ENCODE data around the gene RPS27A. TPM values are rescaled to one million over a fixed set of nuclear protein-coding genes. Genes with fewer than 3 reads are reported as not detected.

RPS27A gene
- total RNA-seq, 2 experiments from 2014 or later, result 1,457 to 1,492 TPM

GRCh38 chr2:55231546-55232083, 873 bp upstream of the RPS27A start:
- DNase-seq (no peak), ATAC-seq (peak; percentile 6)
- POLR2A ChIA-PET, result interaction anchor here (0.6 kb wide), 1 partner anchor 23 kb away, joined by 3 read pairs; no protein-coding TSS in a partner anchor
- Mint-ChIP-seq H3K36me3 (ENCODE audit: low read depth) (peaks cover 59% of the 10 kb centered on the region), H3K27me3 (no peaks in the 10 kb centered on the region), H3K9me3 (no peaks in the 10 kb centered on the region), H3K4me3 (peak overlapping the region; percentile 90), H3K4me1 (ENCODE audit: low read depth) (peaks cover 54% of the 10 kb centered on the region), H3K27ac (peak overlapping the region; percentile 96)
- TF ChIP-seq, protein P1, sequence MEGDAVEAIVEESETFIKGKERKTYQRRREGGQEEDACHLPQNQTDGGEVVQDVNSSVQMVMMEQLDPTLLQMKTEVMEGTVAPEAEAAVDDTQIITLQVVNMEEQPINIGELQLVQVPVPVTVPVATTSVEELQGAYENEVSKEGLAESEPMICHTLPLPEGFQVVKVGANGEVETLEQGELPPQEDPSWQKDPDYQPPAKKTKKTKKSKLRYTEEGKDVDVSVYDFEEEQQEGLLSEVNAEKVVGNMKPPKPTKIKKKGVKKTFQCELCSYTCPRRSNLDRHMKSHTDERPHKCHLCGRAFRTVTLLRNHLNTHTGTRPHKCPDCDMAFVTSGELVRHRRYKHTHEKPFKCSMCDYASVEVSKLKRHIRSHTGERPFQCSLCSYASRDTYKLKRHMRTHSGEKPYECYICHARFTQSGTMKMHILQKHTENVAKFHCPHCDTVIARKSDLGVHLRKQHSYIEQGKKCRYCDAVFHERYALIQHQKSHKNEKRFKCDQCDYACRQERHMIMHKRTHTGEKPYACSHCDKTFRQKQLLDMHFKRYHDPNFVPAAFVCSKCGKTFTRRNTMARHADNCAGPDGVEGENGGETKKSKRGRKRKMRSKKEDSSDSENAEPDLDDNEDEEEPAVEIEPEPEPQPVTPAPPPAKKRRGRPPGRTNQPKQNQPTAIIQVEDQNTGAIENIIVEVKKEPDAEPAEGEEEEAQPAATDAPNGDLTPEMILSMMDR (IDR thresholded peaks at IDR 0.05), result no peak
- CTCF ChIA-PET, result no interaction called here
- intact Hi-C loops (cut with micrococcal nuclease), result no loop called here

DNA sequence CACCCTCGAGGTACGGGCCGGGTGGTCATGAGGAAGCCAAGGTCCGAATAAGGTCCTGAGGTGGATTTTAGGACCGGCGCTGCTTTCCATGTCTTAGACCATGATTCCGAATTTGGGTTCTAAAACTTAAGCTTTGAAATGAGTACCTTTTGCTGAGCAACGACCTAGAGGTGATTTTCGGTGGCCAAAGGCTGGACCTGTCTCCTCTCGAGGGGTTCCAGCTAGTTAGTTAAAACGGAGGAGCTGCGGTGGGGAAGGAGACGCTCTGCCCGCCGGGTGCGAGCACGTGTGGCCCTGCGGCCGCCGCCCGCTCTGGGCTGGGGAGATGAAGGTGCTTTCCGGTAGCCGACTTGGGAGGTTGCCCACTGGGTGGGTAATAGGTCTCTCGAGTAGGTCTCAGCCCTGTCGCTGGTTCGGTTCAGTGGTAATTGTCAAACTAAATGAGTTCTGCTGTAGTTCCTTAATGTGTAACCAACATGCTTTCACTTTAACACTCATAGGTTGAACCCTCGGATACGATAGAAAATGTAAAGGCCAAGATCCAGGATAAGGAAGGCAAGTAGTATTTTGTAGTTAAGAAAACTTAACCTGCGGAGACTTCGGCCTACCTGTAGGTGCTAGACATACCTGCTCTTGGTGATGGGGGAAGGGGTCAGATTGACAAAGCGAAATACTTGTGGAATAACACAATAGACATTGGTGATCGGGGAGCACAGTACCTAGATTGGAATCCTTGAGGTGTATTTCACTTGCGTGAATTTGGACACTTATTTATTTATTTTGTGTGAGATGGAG, 572 bp downstream of the RPS27A start:
- H3K4me1 Mint-ChIP-seq (ENCODE audit: low read depth), result peaks cover 50% of the 10 kb centered on the region
- ChIA-PET CTCF (interaction anchor here (0.6 kb wide), 1 partner anchor 64 kb away, joined by 3 read pairs; no protein-coding TSS in a partner anchor), POLR2A (interaction anchor here (0.6 to 1.4 kb wide), 10 partner anchors 9 to 384 kb away, joined by 3 to 13 read pairs (median 4); partner anchors contain the start of gene CCDC88A)
- ATAC-seq (peak; percentile 14), DNase-seq (peak; percentile 55)
- H3K27me3 Mint-ChIP-seq, result no peaks in the 10 kb centered on the region
- TF ChIP-seq, protein P1 (IDR thresholded peaks at IDR 0.05), result no peak
- intact Hi-C loops (cut with micrococcal nuclease), result no loop called here
- peak overlapping the region; percentile 96 for H3K27ac Mint-ChIP-seq
- H3K9me3 Mint-ChIP-seq, result no peaks in the 10 kb centered on the region
- H3K36me3 Mint-ChIP-seq (ENCODE audit: low read depth), result peaks cover 58% of the 10 kb centered on the region
- H3K4me3 Mint-ChIP-seq, result peak overlapping the region; percentile 90

- H3K4me1 Mint-ChIP-seq (ENCODE audit: low read depth), result peaks cover 44% of the 10 kb centered on the region
- H3K27ac Mint-ChIP-seq, result peak overlapping the region; percentile 96
- ATAC-seq (no peak), DNase-seq (no peak)
- H3K36me3 Mint-ChIP-seq (ENCODE audit: low read depth), result peaks cover 56% of the 10 kb centered on the region
- TF ChIP-seq, protein P1 (IDR thresholded peaks at IDR 0.05), result no peak
- peak overlapping the region; percentile 90 for H3K4me3 Mint-ChIP-seq
- no peaks in the 10 kb centered on the region for H3K9me3 Mint-ChIP-seq
- intact Hi-C loops (cut with micrococcal nuclease), result no loop called here
- H3K27me3 Mint-ChIP-seq, result no peaks in the 10 kb centered on the region
- POLR2A ChIA-PET, result interaction anchor here (0.6 kb wide), 1 partner anchor 1368 kb away, joined by 3 read pairs; no protein-coding TSS in a partner anchor
- CTCF ChIA-PET, result no interaction called here
Measured at GRCh38 chr2:55233658-55233940, 1.1 kb downstream of the RPS27A start.

DNA sequence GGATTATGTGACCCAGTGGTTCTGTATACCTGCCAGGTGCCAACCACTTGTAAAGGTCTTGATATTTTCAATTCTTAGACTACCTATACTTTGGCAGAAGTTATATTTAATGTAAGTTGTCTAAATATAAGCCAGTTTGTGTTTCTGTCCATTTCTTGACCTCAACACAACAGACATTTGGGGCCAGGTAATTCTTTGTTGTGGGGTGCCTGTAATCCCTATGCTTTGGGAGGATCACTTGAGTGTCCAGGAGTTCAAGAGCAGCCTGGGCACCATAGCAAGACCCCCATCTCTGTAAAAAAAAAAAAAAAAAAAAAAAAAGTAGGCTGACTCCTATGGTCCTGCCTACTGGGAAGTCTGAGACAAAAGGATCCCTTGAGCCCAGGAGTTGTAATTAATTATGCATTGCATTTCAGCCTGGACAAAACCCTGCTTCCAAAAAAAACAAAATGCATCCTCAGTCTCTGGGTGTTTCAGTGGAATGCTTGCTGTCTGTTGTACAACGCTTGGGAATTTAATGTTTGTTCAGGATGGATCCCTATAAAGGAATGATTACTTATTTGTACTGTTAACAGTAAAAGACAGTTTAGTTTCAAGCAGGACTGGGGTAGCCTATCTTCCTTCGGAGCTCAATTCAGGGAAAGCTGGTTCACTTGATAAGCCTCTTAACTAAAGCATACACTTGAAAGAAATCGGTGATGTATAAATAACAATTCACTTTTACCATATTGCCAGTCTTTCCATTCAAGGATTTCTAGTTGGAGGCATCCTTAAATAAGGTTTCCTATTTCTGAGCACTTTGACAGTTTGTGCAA, 3.4 kb downstream of the RPS27A start:
- intact Hi-C loops (cut with micrococcal nuclease), result no loop called here
- no peaks in the 10 kb centered on the region for H3K27me3 Mint-ChIP-seq
- TF ChIP-seq, protein P1 (IDR thresholded peaks at IDR 0.05), result no peak
- peaks cover 51% of the 10 kb centered on the region for H3K36me3 Mint-ChIP-seq (ENCODE audit: low read depth)
- peak overlapping the region; percentile 74 for H3K27ac Mint-ChIP-seq
- POLR2A ChIA-PET, result interaction anchor here (1.5 kb wide), 1 partner anchor 186 kb away, joined by 3 read pairs; the partner anchor contains the start of gene RTN4
- CTCF ChIA-PET, result no interaction called here
- H3K4me1 Mint-ChIP-seq (ENCODE audit: low read depth), result peaks cover 34% of the 10 kb centered on the region
- ATAC-seq (no peak), DNase-seq (no peak)
- peak overlapping the region; percentile 90 for H3K4me3 Mint-ChIP-seq
- no peaks in the 10 kb centered on the region for H3K9me3 Mint-ChIP-seq
